ENCODE results near the gene DENND6A.
"Not testable (repeated sequence)": the region's sequence is repeated elsewhere in the genome, so short reads cannot be mapped to it uniquely, and the experiment has no call there.

Gene DENND6A

GRCh38 chr3:57692396-57693147 is at the start of gene DENND6A:
DENND6A (minus strand) TSS chr3:57693077; CDS start chr3:57693018, 59 bp downstream.
- peak; percentile 77 for DNase-seq (ENCODE audit: low spot score)

GRCh38 chr3:57740027-57740426 is 47.1 kb upstream of the DENND6A start:
- no peak for DNase-seq (ENCODE audit: low spot score)

GRCh38 chr3:57738391-57738790 is 45.5 kb upstream of the DENND6A start:
- DNase-seq (ENCODE audit: low spot score): no peak

GRCh38 chr3:57737840-57738239 is 45.0 kb upstream of the DENND6A start:
- no peak for DNase-seq (ENCODE audit: low spot score)

- DNase-seq (ENCODE audit: low spot score): no peak
Observed at GRCh38 chr3:57735405-57735804, 42.5 kb upstream of the DENND6A start.

GRCh38 chr3:57733790-57734189 is 40.9 kb upstream of the DENND6A start:
- no peak for DNase-seq (ENCODE audit: low spot score)

GRCh38 chr3:57731311-57731710 is 38.4 kb upstream of the DENND6A start:
- DNase-seq (ENCODE audit: low spot score): no peak

- no peak for DNase-seq (ENCODE audit: low spot score)
Observed at GRCh38 chr3:57730682-57731081, 37.8 kb upstream of the DENND6A start.

GRCh38 chr3:57729334-57730045 is 36.6 kb upstream of the DENND6A start:
- DNase-seq (ENCODE audit: low spot score): no peak

- DNase-seq (ENCODE audit: low spot score): no peak
Observed at GRCh38 chr3:57727106-57727505, 34.2 kb upstream of the DENND6A start.

- no peak for DNase-seq (ENCODE audit: low spot score)
Observed at GRCh38 chr3:57726397-57726796, 33.5 kb upstream of the DENND6A start.

- DNase-seq (ENCODE audit: low spot score): no peak
Observed at GRCh38 chr3:57718118-57718517, 25.2 kb upstream of the DENND6A start.

- no peak for DNase-seq (ENCODE audit: low spot score)
Observed at GRCh38 chr3:57717205-57717868, 24.5 kb upstream of the DENND6A start.

GRCh38 chr3:57715686-57716085 is 22.8 kb upstream of the DENND6A start:
- no peak for DNase-seq (ENCODE audit: low spot score)

- no peak for DNase-seq (ENCODE audit: low spot score)
Observed at GRCh38 chr3:57709559-57709958, 16.7 kb upstream of the DENND6A start.

- DNase-seq (ENCODE audit: low spot score): no peak
Observed at GRCh38 chr3:57709031-57709430, 16.2 kb upstream of the DENND6A start.

- no peak for DNase-seq (ENCODE audit: low spot score)
Observed at GRCh38 chr3:57706462-57706861, 13.6 kb upstream of the DENND6A start.

- not testable (repeated sequence) for DNase-seq (ENCODE audit: low spot score)
Observed at GRCh38 chr3:57705351-57705750, 12.5 kb upstream of the DENND6A start.

- DNase-seq (ENCODE audit: low spot score): no peak
Observed at GRCh38 chr3:57701781-57702180, 8.9 kb upstream of the DENND6A start.

GRCh38 chr3:57700737-57701136 is 7.9 kb upstream of the DENND6A start:
- DNase-seq (ENCODE audit: low spot score): no peak

GRCh38 chr3:57699591-57699990 is 6.7 kb upstream of the DENND6A start:
- DNase-seq (ENCODE audit: low spot score): no peak

GRCh38 chr3:57696801-57697321 is 4.0 kb upstream of the DENND6A start:
- no peak for DNase-seq (ENCODE audit: low spot score)

- DNase-seq (ENCODE audit: low spot score): no peak
Observed at GRCh38 chr3:57694146-57694545, 1.3 kb upstream of the DENND6A start.
